Neural cell (in vitro differentiated cells): Measurements from ENCODE around the gene POLR1C. TPM values are rescaled to one million over a fixed set of nuclear protein-coding genes. Genes with fewer than 3 reads are reported as not detected.

Source experiments
- H2AFZ ChIP-seq: fragments of 200-600, 300-800 bp; sonication (generic), shearing (Covaris generic); 2 replicates; pipeline ENCODE4 v1.6.0; 2014; ENCODE audit warnings: low read depth, mild to moderate bottlenecking, antibody characterized with exemption, low read length, moderate library complexity
- H3F3A ChIP-seq: fragments of 200-600 bp; shearing (Covaris generic); 2 replicates; pipeline ENCODE4 v1.6.1; 2016; ENCODE audit warnings: mild to moderate bottlenecking, moderate library complexity, mixed read lengths, antibody characterized with exemption, low read length; ENCODE audit not compliant: insufficient read depth, poor library complexity, severe bottlenecking
- H3K27ac ChIP-seq: fragments of 200-600, 300-800 bp; sonication (generic), shearing (Covaris generic); 2 replicates; pipeline ENCODE4 v1.5.1; 2014; ENCODE audit warnings: mild to moderate bottlenecking, low read length, moderate library complexity
- H3K27me3 ChIP-seq: fragments of 300-800, 200-600 bp; sonication (generic), shearing (Covaris generic); 2 replicates; pipeline ENCODE4 v1.6.0; 2014; ENCODE audit warnings: mild to moderate bottlenecking, low read depth, low read length, moderate library complexity; ENCODE audit not compliant: insufficient read depth
- H3K36me3 ChIP-seq: fragments of 300-800, 200-600 bp; sonication (generic), shearing (Covaris generic); 2 replicates; pipeline ENCODE4 v1.5.1; 2014; ENCODE audit warnings: mild to moderate bottlenecking, antibody characterized with exemption, low read length, moderate library complexity; ENCODE audit not compliant: insufficient read depth
- H3K4me2 ChIP-seq: fragments of 300-800, 200-600 bp; sonication (generic), shearing (Covaris generic); 2 replicates; pipeline ENCODE4 v1.6.0; 2014; ENCODE audit warnings: mild to moderate bottlenecking, low read length
- H3K4me3 ChIP-seq: fragments of 300-800, 200-600 bp; sonication (generic), shearing (Covaris generic); 2 replicates; pipeline ENCODE4 v1.5.1; 2014; ENCODE audit warnings: mild to moderate bottlenecking, low read length, moderate library complexity
- H3K79me2 ChIP-seq: fragments of 200-600 bp; shearing (Covaris generic); replicated peaks from 2 replicates; pipeline ENCODE4 v1.6.0; 2014; ENCODE audit warnings: mild to moderate bottlenecking, low read length, moderate library complexity; ENCODE audit not compliant: insufficient read depth
- H3K9ac ChIP-seq: fragments of 300-800, 200-600 bp; sonication (generic), shearing (Covaris generic); 2 replicates; pipeline ENCODE4 v1.6.1; 2016; ENCODE audit warnings: mild to moderate bottlenecking, low read length, mixed read lengths
- H3K9me2 ChIP-seq: fragments of 200-600 bp; shearing (Covaris generic); 2 replicates; pipeline ENCODE4 v1.6.1; 2016; ENCODE audit warnings: mild to moderate bottlenecking, low read length, mixed read lengths; ENCODE audit not compliant: insufficient read depth
- H3K9me3 ChIP-seq: fragments of 200-600, 300-800 bp; sonication (generic), shearing (Covaris generic); 2 replicates; pipeline ENCODE4 v1.6.1; 2016; ENCODE audit warnings: mild to moderate bottlenecking, mixed run types, low read length, moderate library complexity, mixed read lengths
- H4K20me1 ChIP-seq: fragments of 200-600 bp; shearing (Covaris generic); 2 replicates; pipeline ENCODE4 v1.6.1; 2016; ENCODE audit warnings: mild to moderate bottlenecking, mixed run types; ENCODE audit not compliant: insufficient read depth
- EP300 ChIP-seq: fragments of 450-650 bp; conservative IDR thresholded peaks from 2 replicates; pipeline ENCODE4 v1.6.1; 2014; ENCODE audit warnings: antibody characterized with exemption, mild to moderate bottlenecking, moderate library complexity; ENCODE audit not compliant: poor library complexity, severe bottlenecking
- EZH2 ChIP-seq: fragments of 200-600, 300-800 bp; shearing (Covaris generic), sonication (generic); IDR thresholded peaks from 2 replicates; pipeline ENCODE4 v1.6.1; 2014; ENCODE audit warnings: antibody characterized with exemption, low read length, borderline replicate concordance, mild to moderate bottlenecking; ENCODE audit not compliant: insufficient read depth, poor library complexity, severe bottlenecking
- MXI1 ChIP-seq: fragments of 450-650 bp; conservative IDR thresholded peaks from 2 replicates; pipeline ENCODE4 v1.6.1; 2014; ENCODE audit warnings: antibody characterized with exemption, mild to moderate bottlenecking; ENCODE audit not compliant: poor library complexity, severe bottlenecking
- POLR2AphosphoS5 ChIP-seq: IDR thresholded peaks from 2 replicates; pipeline ENCODE4 v1.6.1; 2012
- RAD21 ChIP-seq: fragments of 450-650 bp; conservative IDR thresholded peaks from 2 replicates; pipeline ENCODE4 v1.6.1; 2014; ENCODE audit warnings: antibody characterized with exemption, mild to moderate bottlenecking, moderate library complexity
- SMC3 ChIP-seq: fragments of 450-650 bp; conservative IDR thresholded peaks from 2 replicates; pipeline ENCODE4 v1.6.1; 2014; ENCODE audit warnings: antibody characterized with exemption, mild to moderate bottlenecking, moderate library complexity; ENCODE audit not compliant: poor library complexity
- TAF1 ChIP-seq: IDR thresholded peaks from 2 replicates; pipeline ENCODE4 v1.6.1; 2012; ENCODE audit warnings: low read depth
- polyA plus RNA-seq: library from polyadenylated mRNA; depleted of rRNA; stranded (reverse); fragments of >200 nt; gene quantifications from 2 replicates; pipeline ENCODE4 v1.2.3, GENCODE V29; 2014
- TF ChIP-seq, protein P1 (sequence below): IDR thresholded peaks from 2 replicates; pipeline ENCODE4 v1.6.1; 2012; ENCODE audit warnings: borderline replicate concordance
- TF ChIP-seq, protein P2 (sequence below): fragments of 450-650 bp; IDR thresholded peaks from 2 replicates; pipeline ENCODE4 v1.5.1; 2014; ENCODE audit warnings: antibody characterized with exemption, mild to moderate bottlenecking, moderate library complexity; ENCODE audit not compliant: poor library complexity, severe bottlenecking

POLR1C gene
- polyA plus RNA-seq, 1 donor from 2014 or later: 88.7 TPM

DNA sequence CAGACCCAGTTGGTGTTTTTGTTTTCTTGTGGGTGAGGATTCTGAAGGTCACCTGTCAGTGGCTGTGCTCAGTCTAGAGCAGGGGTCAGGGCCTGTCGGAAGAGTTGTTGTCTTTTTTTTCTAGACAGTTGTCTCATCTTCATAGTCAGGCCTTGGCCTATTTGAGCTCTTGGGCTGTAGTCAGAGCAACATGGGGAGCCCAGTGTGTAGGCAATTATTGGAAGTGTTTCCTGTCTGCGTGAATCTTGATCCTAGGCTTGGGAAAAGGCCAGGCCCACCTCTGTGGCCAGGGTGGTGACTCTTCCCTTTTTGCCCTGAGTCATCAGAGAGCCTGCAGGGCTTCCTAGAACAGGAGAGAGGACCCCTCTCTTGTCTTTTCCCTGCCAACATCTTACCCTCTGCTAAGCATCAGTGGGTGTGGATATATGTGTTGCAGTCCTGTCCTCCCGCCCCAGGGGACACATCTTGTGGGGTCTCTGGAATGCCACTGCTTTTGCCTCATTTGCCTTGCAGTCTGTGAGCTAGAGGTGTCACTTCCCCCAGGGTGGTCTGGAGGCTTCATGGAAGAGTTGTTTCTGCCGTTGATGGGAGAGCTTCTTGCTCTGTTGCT, 28.1 kb upstream of the POLR1C start:
- H3K79me2 ChIP-seq: no peaks in the 10 kb centered on the region
- H4K20me1 ChIP-seq: no peaks in the 10 kb centered on the region
- no peaks in the 10 kb centered on the region for H3K9me2 ChIP-seq
- H3K27me3 ChIP-seq: no peaks in the 10 kb centered on the region
- no peak overlapping the region for H3K9ac ChIP-seq
- no peak overlapping the region for H3K4me3 ChIP-seq
- no peak overlapping the region for H3K27ac ChIP-seq
- no peak for TF ChIP-seq POLR2AphosphoS5
- no peak for TF ChIP-seq EP300
- no peak for TF ChIP-seq TAF1
- TF ChIP-seq, protein P1, sequence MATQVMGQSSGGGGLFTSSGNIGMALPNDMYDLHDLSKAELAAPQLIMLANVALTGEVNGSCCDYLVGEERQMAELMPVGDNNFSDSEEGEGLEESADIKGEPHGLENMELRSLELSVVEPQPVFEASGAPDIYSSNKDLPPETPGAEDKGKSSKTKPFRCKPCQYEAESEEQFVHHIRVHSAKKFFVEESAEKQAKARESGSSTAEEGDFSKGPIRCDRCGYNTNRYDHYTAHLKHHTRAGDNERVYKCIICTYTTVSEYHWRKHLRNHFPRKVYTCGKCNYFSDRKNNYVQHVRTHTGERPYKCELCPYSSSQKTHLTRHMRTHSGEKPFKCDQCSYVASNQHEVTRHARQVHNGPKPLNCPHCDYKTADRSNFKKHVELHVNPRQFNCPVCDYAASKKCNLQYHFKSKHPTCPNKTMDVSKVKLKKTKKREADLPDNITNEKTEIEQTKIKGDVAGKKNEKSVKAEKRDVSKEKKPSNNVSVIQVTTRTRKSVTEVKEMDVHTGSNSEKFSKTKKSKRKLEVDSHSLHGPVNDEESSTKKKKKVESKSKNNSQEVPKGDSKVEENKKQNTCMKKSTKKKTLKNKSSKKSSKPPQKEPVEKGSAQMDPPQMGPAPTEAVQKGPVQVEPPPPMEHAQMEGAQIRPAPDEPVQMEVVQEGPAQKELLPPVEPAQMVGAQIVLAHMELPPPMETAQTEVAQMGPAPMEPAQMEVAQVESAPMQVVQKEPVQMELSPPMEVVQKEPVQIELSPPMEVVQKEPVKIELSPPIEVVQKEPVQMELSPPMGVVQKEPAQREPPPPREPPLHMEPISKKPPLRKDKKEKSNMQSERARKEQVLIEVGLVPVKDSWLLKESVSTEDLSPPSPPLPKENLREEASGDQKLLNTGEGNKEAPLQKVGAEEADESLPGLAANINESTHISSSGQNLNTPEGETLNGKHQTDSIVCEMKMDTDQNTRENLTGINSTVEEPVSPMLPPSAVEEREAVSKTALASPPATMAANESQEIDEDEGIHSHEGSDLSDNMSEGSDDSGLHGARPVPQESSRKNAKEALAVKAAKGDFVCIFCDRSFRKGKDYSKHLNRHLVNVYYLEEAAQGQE: no peak
- TF ChIP-seq, protein P2, sequence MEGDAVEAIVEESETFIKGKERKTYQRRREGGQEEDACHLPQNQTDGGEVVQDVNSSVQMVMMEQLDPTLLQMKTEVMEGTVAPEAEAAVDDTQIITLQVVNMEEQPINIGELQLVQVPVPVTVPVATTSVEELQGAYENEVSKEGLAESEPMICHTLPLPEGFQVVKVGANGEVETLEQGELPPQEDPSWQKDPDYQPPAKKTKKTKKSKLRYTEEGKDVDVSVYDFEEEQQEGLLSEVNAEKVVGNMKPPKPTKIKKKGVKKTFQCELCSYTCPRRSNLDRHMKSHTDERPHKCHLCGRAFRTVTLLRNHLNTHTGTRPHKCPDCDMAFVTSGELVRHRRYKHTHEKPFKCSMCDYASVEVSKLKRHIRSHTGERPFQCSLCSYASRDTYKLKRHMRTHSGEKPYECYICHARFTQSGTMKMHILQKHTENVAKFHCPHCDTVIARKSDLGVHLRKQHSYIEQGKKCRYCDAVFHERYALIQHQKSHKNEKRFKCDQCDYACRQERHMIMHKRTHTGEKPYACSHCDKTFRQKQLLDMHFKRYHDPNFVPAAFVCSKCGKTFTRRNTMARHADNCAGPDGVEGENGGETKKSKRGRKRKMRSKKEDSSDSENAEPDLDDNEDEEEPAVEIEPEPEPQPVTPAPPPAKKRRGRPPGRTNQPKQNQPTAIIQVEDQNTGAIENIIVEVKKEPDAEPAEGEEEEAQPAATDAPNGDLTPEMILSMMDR: no peak
- no peak for TF ChIP-seq EZH2
- TF ChIP-seq MXI1: no peak
- TF ChIP-seq SMC3: no peak
- no peak for TF ChIP-seq RAD21
- H3K9me3 ChIP-seq: no peaks in the 10 kb centered on the region
- H2AFZ ChIP-seq: no peak overlapping the region
- H3F3A ChIP-seq: no peaks in the 10 kb centered on the region
- H3K4me2 ChIP-seq: no peak overlapping the region
- H3K36me3 ChIP-seq: no peaks in the 10 kb centered on the region

DNA sequence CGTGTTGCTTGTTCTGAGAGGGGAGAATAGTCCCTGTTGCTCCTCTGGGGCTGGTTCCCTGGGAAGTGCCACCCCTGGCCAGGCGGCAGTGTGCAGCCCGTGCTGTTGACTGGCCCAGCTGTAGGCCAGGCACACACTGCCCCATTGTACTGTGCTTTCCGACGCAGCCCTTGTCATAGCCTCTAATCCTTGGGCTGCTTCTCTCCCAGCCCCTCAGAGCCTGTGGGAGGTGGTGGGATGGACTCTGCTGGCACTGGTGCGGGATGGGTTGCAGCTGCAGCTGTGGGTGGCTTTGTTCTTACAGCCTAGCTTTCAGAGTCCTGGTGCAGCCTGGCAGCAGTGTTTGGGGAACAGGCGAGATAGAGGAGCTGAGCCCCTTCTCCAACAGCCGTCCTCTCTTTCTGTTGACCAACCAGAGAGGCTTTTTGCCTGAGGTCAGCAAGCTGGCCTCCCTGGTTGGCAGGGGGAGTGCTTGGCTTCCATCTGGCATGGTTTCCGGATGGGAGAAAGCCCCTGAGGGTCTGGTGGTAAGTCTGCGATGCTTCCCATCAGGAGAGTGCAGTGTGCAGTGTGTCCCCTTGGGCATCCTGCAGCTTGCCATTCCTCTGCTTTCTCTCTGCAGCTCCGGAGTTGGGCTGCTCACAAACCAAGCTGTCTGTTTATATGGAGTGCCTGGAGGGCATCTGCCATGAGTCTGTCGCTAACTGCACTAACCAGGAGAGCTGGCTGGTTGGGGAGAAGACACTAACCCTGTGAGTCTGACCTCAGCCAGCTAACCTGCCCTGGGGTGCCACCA, 27.4 kb upstream of the POLR1C start:
- H3K9me3 ChIP-seq: no peaks in the 10 kb centered on the region
- TF ChIP-seq RAD21 (no peak), TAF1 (no peak), POLR2AphosphoS5 (no peak), SMC3 (no peak), EZH2 (no peak), EP300 (no peak), MXI1 (no peak)
- TF ChIP-seq, protein P1: no peak
- TF ChIP-seq, protein P2: no peak
- H3K27ac ChIP-seq: no peak overlapping the region
- no peaks in the 10 kb centered on the region for H3F3A ChIP-seq
- no peaks in the 10 kb centered on the region for H4K20me1 ChIP-seq
- H3K4me3 ChIP-seq: no peak overlapping the region
- H3K27me3 ChIP-seq: no peaks in the 10 kb centered on the region
- no peak overlapping the region for H3K9ac ChIP-seq
- no peak overlapping the region for H2AFZ ChIP-seq
- H3K4me2 ChIP-seq: no peak overlapping the region
- no peaks in the 10 kb centered on the region for H3K36me3 ChIP-seq
- no peaks in the 10 kb centered on the region for H3K9me2 ChIP-seq
- no peaks in the 10 kb centered on the region for H3K79me2 ChIP-seq
